NCI-H128 (cell line): ENCODE results near the gene THRSP.
"Not testable (repeated sequence)": the region's sequence is repeated elsewhere in the genome, so short reads cannot be mapped to it uniquely, and the experiment has no call there.

ENCODE experiments used
- DNase-seq: peaks from one replicate; lab custom pipeline; 2025; ENCODE audit not compliant: unreplicated experiment; lab: John Stamatoyannopoulos, UW

THRSP gene

GRCh38 chr11:78062671-78063070, 990 bp upstream of the THRSP start:
- no peak for DNase-seq

GRCh38 chr11:78065203-78065602, 1.5 kb downstream of the THRSP start:
- DNase-seq, result no peak

- no peak for DNase-seq
Observed at GRCh38 chr11:78066471-78066870, 2.8 kb downstream of the THRSP start.

- DNase-seq, result no peak
Observed at GRCh38 chr11:78067704-78068103, 4.0 kb downstream of the THRSP start.

- DNase-seq, result no peak
Observed at GRCh38 chr11:78069465-78069864, 5.8 kb downstream of the THRSP start.

- no peak for DNase-seq
Observed at GRCh38 chr11:78070621-78071020, 7.0 kb downstream of the THRSP start.

- no peak for DNase-seq
Observed at GRCh38 chr11:78071717-78072116, 8.1 kb downstream of the THRSP start.

- DNase-seq, result no peak
Observed at GRCh38 chr11:78072455-78072854, 8.8 kb downstream of the THRSP start.

- no peak for DNase-seq
Observed at GRCh38 chr11:78074756-78075155, 11.1 kb downstream of the THRSP start.

GRCh38 chr11:78076733-78077403, 13.2 kb downstream of the THRSP start:
- DNase-seq, result no peak

GRCh38 chr11:78077592-78077991, 13.9 kb downstream of the THRSP start:
- not testable (repeated sequence) for DNase-seq

GRCh38 chr11:78078218-78079167, 14.8 kb downstream of the THRSP start:
- DNase-seq, result no peak

- peak; percentile 84 for DNase-seq
Observed at GRCh38 chr11:78079232-78080083, 15.8 kb downstream of the THRSP start, which contains the start of gene NDUFC2. Gene NDUFC2 (minus strand): TSS chr11:78079862. CDS start chr11:78079744, 118 bp downstream.

GRCh38 chr11:78080084-78080817, 16.6 kb downstream of the THRSP start:
- DNase-seq, result no peak

- DNase-seq, result no peak
Observed at GRCh38 chr11:78080818-78081495, 17.3 kb downstream of the THRSP start.

GRCh38 chr11:78081583-78081982, 17.9 kb downstream of the THRSP start:
- no peak for DNase-seq

- no peak for DNase-seq
Observed at GRCh38 chr11:78082146-78082545, 18.5 kb downstream of the THRSP start.

- no peak for DNase-seq
Observed at GRCh38 chr11:78083021-78083420, 19.4 kb downstream of the THRSP start.

GRCh38 chr11:78084506-78084905, 20.8 kb downstream of the THRSP start:
- DNase-seq, result not testable (repeated sequence)

- DNase-seq, result peak; percentile 17
Observed at GRCh38 chr11:78085972-78086371, 22.3 kb downstream of the THRSP start.
